ENCODE data around the gene KCNQ1.

- TF ChIP-seq CTCF (IDR thresholded peaks at IDR 0.05) = no peak
- no peak for TF ChIP-seq POLR2A (IDR thresholded peaks at IDR 0.05)
These were observed 298.0 kb downstream of the KCNQ1 start for GRCh38 chr11:2742611-2743426.

Measured in lower leg skin (tissue), 3 donors.